Natural killer cell (primary cell): ENCODE measurements around the gene TTC12. TPM values are rescaled to one million over a fixed set of nuclear protein-coding genes. Genes with fewer than 3 reads are reported as not detected.

Source experiments
- ATAC-seq, 3 donors: fragments of 150-1000 bp in 2 of 3; fragments of 200-7000 bp in 1 of 3; cut with Tn5 transposase; 1 replicate in 1 of 3; 2 replicates in 2 of 3; pipeline ENCODE4 v1.10.0; 2021; ENCODE audit warnings: mild to moderate bottlenecking in 2 of 3, moderate library complexity in 2 of 3
- DNase-seq, 2 donors: peaks; one replicate each; pipeline versions ENCODE4 v3.0.0 to v3.0.0-alpha.2; 2013 to 2021; ENCODE audit warnings: mixed read lengths in 1 of 2
- H3K27ac ChIP-seq: one replicate; pipeline ENCODE4 v1.5.1; 2013; ENCODE audit warnings: mild to moderate bottlenecking, low read length
- H3K27me3 ChIP-seq: one replicate; pipeline ENCODE4 v1.6.1; 2013; ENCODE audit warnings: low read length; ENCODE audit not compliant: control insufficient read depth, insufficient read depth
- H3K36me3 ChIP-seq: one replicate; pipeline ENCODE4 v1.6.1; 2013; ENCODE audit warnings: low read length; ENCODE audit not compliant: control insufficient read depth, insufficient read depth
- H3K4me1 ChIP-seq: one replicate; pipeline ENCODE4 v1.6.1; 2013; ENCODE audit warnings: low read length; ENCODE audit not compliant: control insufficient read depth, insufficient read depth
- H3K4me3 ChIP-seq: one replicate; pipeline ENCODE4 v1.5.1; 2013; ENCODE audit warnings: low read length
- H3K9me3 ChIP-seq: one replicate; pipeline ENCODE4 v1.6.1; 2013; ENCODE audit warnings: low read length; ENCODE audit not compliant: control insufficient read depth, insufficient read depth
- H3K27ac Mint-ChIP-seq, 2 donors: one replicate each; pipeline ENCODE4 v1.8.0; 2022; ENCODE audit warnings: mild to moderate bottlenecking in 2 of 2, mixed read lengths in 2 of 2, moderate library complexity in 1 of 2
- H3K27me3 Mint-ChIP-seq, 2 donors: one replicate each; pipeline ENCODE4 v1.8.0; 2022; ENCODE audit warnings: low read depth in 2 of 2, mixed read lengths in 2 of 2
- H3K36me3 Mint-ChIP-seq: one replicate; pipeline ENCODE4 v1.8.0; 2022; ENCODE audit warnings: mixed read lengths
- H3K4me1 Mint-ChIP-seq, 2 donors: one replicate each; pipeline ENCODE4 v1.8.0; 2022; ENCODE audit warnings: mixed read lengths in 2 of 2
- H3K4me3 Mint-ChIP-seq: one replicate; pipeline ENCODE4 v1.8.0; 2022; ENCODE audit warnings: mild to moderate bottlenecking, moderate library complexity, mixed read lengths
- H3K9me3 Mint-ChIP-seq, 2 donors: one replicate each; pipeline ENCODE4 v1.8.0; 2022; ENCODE audit warnings: mixed read lengths in 2 of 2
- WGBS: methylation state at CpG from one replicate; pipeline ENCODE4 v1.1.7; 2013; ENCODE audit warnings: missing lambda C conversion rate; ENCODE audit not compliant: insufficient coverage; 5-methylcytosine and 5-hydroxymethylcytosine counted together
- intact Hi-C: fragments of 100-400 bp; cut with micrococcal nuclease; formaldehyde crosslinking; loops from one replicate; pipeline ENCODE4 v1.14.2; 2022
- total RNA-seq, 4 donors: library from RNA; stranded (reverse); fragments of 120-200 nt in 1 of 4; gene quantifications; one replicate each; pipeline versions ENCODE4 v1.2.3 to v1.2.4, GENCODE V29; 2013 to 2022
- TF ChIP-seq, protein P1 (sequence below): fragments of 200-600 bp; IDR thresholded peaks from one replicate; pipeline ENCODE4 v1.8.0; 2022; ENCODE audit warnings: antibody characterized with exemption

TTC12 gene
- total RNA-seq, 3 donors from 2014 or later (not counting 1 experiment from before 2014, with no cell fraction given): 20.8 to 25.4 (median 24.1) TPM

DNA sequence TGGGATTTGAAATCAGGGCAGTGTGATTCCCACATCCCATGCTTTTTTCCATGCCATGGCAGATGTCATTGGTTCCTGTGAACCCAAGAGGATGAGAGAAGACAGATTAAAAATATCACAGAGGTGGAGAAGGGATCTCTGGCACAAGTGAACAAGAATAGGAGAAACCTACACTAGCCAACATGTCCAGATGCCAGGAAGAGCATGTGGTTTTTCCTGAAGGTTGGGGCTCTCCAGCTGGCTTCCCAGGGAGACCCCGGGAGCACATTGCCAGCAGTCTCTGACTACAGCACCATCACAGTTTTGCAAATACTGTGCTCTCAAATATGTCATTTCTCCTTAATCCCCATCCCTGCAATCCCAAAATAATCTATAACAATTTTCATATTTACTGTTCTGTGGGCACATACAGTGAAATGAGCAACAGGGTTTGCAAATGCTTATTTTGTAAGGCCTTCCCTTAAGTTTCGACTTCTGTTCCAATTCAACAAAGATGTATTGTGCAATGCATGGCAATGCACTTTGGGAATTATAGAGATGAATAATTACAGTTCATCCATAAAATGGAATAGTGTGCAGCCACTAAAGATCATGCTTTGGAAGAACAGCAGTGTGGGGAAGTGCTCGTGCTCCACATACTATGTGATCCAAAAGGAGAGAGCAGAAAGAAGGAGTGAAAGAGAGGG, 78.0 kb downstream of the TTC12 start:
- Mint-ChIP-seq H3K27me3 (no peaks in the 10 kb centered on the region), H3K36me3 (no peaks in the 10 kb centered on the region), H3K27ac (no peak overlapping the region), H3K4me3 (no peak overlapping the region), H3K4me1 (no peaks in the 10 kb centered on the region), H3K9me3 (no peaks in the 10 kb centered on the region)
- no peaks in the 10 kb centered on the region for H3K4me1 ChIP-seq
- H3K9me3 ChIP-seq: no peaks in the 10 kb centered on the region
- no peak overlapping the region for H3K27ac ChIP-seq
- ATAC-seq: no peak
- H3K4me3 ChIP-seq: no peak overlapping the region
- TF ChIP-seq, protein P1, sequence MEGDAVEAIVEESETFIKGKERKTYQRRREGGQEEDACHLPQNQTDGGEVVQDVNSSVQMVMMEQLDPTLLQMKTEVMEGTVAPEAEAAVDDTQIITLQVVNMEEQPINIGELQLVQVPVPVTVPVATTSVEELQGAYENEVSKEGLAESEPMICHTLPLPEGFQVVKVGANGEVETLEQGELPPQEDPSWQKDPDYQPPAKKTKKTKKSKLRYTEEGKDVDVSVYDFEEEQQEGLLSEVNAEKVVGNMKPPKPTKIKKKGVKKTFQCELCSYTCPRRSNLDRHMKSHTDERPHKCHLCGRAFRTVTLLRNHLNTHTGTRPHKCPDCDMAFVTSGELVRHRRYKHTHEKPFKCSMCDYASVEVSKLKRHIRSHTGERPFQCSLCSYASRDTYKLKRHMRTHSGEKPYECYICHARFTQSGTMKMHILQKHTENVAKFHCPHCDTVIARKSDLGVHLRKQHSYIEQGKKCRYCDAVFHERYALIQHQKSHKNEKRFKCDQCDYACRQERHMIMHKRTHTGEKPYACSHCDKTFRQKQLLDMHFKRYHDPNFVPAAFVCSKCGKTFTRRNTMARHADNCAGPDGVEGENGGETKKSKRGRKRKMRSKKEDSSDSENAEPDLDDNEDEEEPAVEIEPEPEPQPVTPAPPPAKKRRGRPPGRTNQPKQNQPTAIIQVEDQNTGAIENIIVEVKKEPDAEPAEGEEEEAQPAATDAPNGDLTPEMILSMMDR: no peak
- H3K36me3 ChIP-seq: no peaks in the 10 kb centered on the region
- peaks cover 5% of the 10 kb centered on the region for H3K27me3 ChIP-seq
- DNase-seq: no peak
- intact Hi-C loops: no loop called here
- 80% methylated on average over 3 of the region's 3 CpGs for WGBS

DNA sequence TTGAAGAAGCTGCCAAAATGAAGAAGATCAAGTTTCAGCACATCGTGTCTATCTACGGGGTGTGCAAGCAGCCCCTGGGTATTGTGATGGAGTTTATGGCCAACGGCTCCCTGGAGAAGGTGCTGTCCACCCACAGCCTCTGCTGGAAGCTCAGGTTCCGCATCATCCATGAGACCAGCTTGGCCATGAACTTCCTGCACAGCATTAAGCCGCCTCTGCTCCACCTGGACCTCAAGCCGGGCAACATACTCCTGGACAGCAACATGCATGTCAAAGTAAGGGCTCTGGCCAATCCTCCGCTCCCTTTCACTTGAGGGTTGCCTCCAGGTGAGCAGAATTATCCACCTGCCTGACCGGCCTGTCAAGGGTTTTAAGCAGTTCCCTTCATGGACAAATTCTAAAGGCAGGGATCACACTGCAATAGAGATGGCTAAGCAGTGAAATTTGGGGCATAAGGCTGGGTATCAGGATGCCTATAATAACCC, 79.2 kb downstream of the TTC12 start:
- no peak overlapping the region for H3K4me3 ChIP-seq
- H3K27ac Mint-ChIP-seq: no peak overlapping the region
- no peaks in the 10 kb centered on the region for H3K36me3 Mint-ChIP-seq
- 91% methylated on average over 8 of the region's 8 CpGs for WGBS
- no peaks in the 10 kb centered on the region for H3K27me3 Mint-ChIP-seq
- H3K4me1 Mint-ChIP-seq: no peaks in the 10 kb centered on the region
- no peaks in the 10 kb centered on the region for H3K27me3 ChIP-seq
- no peak overlapping the region for H3K4me3 Mint-ChIP-seq
- ATAC-seq (no peak), DNase-seq (no peak)
- H3K9me3 Mint-ChIP-seq: no peaks in the 10 kb centered on the region
- no peaks in the 10 kb centered on the region for H3K9me3 ChIP-seq
- H3K4me1 ChIP-seq: no peaks in the 10 kb centered on the region
- TF ChIP-seq, protein P1: no peak
- intact Hi-C loops: no loop called here
- H3K27ac ChIP-seq: no peak overlapping the region
- no peaks in the 10 kb centered on the region for H3K36me3 ChIP-seq

DNA sequence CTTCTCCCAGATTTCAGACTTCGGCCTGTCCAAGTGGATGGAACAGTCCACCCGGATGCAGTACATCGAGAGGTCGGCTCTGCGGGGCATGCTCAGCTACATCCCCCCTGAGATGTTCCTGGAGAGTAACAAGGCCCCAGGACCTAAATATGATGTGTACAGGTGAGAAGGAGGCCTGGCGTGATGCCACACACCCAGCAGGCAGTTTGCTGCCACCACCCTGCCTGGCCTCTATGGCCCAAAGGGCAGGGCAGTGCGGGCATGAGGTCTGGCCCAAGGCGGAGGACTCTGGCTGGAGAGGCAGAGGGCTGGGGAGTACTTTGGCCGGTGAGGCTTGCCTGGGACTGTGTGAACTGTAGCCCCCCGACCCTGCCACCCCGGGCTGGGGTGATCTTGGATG, 80.5 kb downstream of the TTC12 start:
- Mint-ChIP-seq H3K9me3 (no peaks in the 10 kb centered on the region), H3K36me3 (no peaks in the 10 kb centered on the region), H3K4me1 (no peaks in the 10 kb centered on the region), H3K27me3 (no peaks in the 10 kb centered on the region), H3K4me3 (no peak overlapping the region), H3K27ac (no peak overlapping the region)
- TF ChIP-seq, protein P1: no peak
- ATAC-seq (no peak), DNase-seq (no peak)
- intact Hi-C loops: no loop called here
- no peaks in the 10 kb centered on the region for H3K4me1 ChIP-seq
- no peaks in the 10 kb centered on the region for H3K9me3 ChIP-seq
- H3K36me3 ChIP-seq: no peaks in the 10 kb centered on the region
- H3K27me3 ChIP-seq: no peaks in the 10 kb centered on the region
- 93% methylated on average over 11 of the region's 11 CpGs for whole genome bisulfite sequencing
- no peak overlapping the region for H3K27ac ChIP-seq
- no peak overlapping the region for H3K4me3 ChIP-seq
